Pancreas (tissue), 10 donors: ENCODE measurements around the gene SH3RF3. TPM values are rescaled to one million over a fixed set of nuclear protein-coding genes. Genes with fewer than 3 reads are reported as not detected.
A peak's percentile ranks its signal among the peaks of the same experiment; 100 is the strongest.

Experiments used
- ATAC-seq, 4 donors: fragments of 200-7000 bp; cut with Tn5 transposase; one replicate each; pipeline versions ENCODE4 v1.8.0 to v1.9.1; 2020; ENCODE audit warnings: mild to moderate bottlenecking in 4 of 4, moderate library complexity in 4 of 4
- DNase-seq, 6 donors: peaks; one replicate each; pipeline ENCODE4 v3.0.0-alpha.2; 2020
- FAIRE-seq: peaks from 2 replicates; lab custom pipeline; 2012; peaks lifted over from hg19 to GRCh38; lab: Jason Lieb, UNC
- H3K27ac ChIP-seq, 4 donors: fragments of 200-600 bp; sonication (generic); 1 replicate in 3 of 4; 2 replicates in 1 of 4; pipeline versions ENCODE4 v1.5.0 to v1.8.0; 2020
- H3K27me3 ChIP-seq, 4 donors: fragments of 200-600 bp; one replicate each; pipeline ENCODE4 v1.8.0; 2021
- H3K36me3 ChIP-seq, 3 donors: fragments of 200-600 bp; sonication (generic) in 1 of 3; one replicate each; pipeline versions ENCODE4 v1.5.0 to v1.8.0; 2020 to 2021
- H3K4me1 ChIP-seq, 3 donors: fragments of 200-600 bp; one replicate each; pipeline ENCODE4 v1.8.0; 2021
- H3K4me3 ChIP-seq, 4 donors: fragments of 200-600 bp; sonication (generic) in 2 of 4; one replicate each; pipeline versions ENCODE4 v1.5.0 to v1.8.0; 2020 to 2021
- H3K9me3 ChIP-seq, 4 donors: fragments of 200-600 bp; one replicate each; pipeline ENCODE4 v1.8.0; 2021
- CTCF ChIP-seq, 4 donors: fragments of 200-600 bp; sonication (generic) in 3 of 4; IDR thresholded peaks; one replicate each; pipeline versions ENCODE4 v1.5.0 to v1.8.0; 2021; ENCODE audit warnings: antibody characterized with exemption in 4 of 4
- WGBS, 2 donors: extraction: QIAGEN DNeasy Blood & Tissue Kit; methylation state at CpG; one replicate each; pipeline ENCODE4 v1.1.7; 2013; 5-methylcytosine and 5-hydroxymethylcytosine counted together
- intact Hi-C, 3 donors: fragments of 100-400 bp; cut with DNase I; formaldehyde crosslinking; loops; one replicate each; pipeline versions ENCODE4 v1.11.1 to v1.14.2; 2022
- polyA plus RNA-seq, 2 donors: library from polyadenylated mRNA; stranded (reverse); fragments of 200-250 nt; gene quantifications; one replicate each; pipeline ENCODE4 v1.2.3, GENCODE V29; 2013
- total RNA-seq, 6 donors: library from RNA; stranded (reverse); fragmentation: NEBNext Ultra II Directional in 4 of 6; extraction: Animal tissue kit (Norgen Biotek cat#: 25700) in 4 of 6; gene quantifications; one replicate each; pipeline versions ENCODE4 v1.2.1 to v1.2.4, GENCODE V29; 2021 to 2023
- donor health status: healthy with polysubstance abuse.
- donor health status: DM: no; HTN: no; CAD: no; lungs with moderate emphysema.
- donor health status: DM: no; HTN: no; CAD: no.
- donor health status: control.
- donor health status: control.
- donor health status: Bipolar disorder and iron deficiency.
- donor health status: DM: yes; HTN: yes; CAD: no.
- donor health status: DM: no; HTN: no; CAD: no.
- donor health status: DM: no; HTN: no; CAD: no.
- donor health status: DM: yes; HTN: yes; CAD: no.

Gene SH3RF3
- total and polyA plus RNA-seq, 8 donors = 1.1 to 3.5 (median 1.8) TPM

GRCh38 chr2:109180786-109181185 is 51.8 kb downstream of the SH3RF3 start:
- no peak for DNase-seq
- Histone ChIP-seq H3K27me3 (no peaks in the 10 kb centered on the region), H3K9me3 (no peaks in the 10 kb centered on the region), H3K36me3 (no peaks in the 10 kb centered on the region), H3K4me1 (peaks cover 0 to under 1% (median 0%) of the 10 kb centered on the region in 3 donors), H3K27ac (no peak overlapping the region), H3K4me3 (no peak overlapping the region)
- intact Hi-C loops = no loop called here
- no peak for FAIRE-seq
- no peak for ATAC-seq
- WGBS, 2 donors = 74 to 79% methylated on average over 3 of the region's 3 CpGs
- no peak for TF ChIP-seq CTCF (IDR thresholded peaks at IDR 0.05)

GRCh38 chr2:109182426-109182825 is 53.4 kb downstream of the SH3RF3 start:
- ATAC-seq (no peak), DNase-seq (no peak), FAIRE-seq (no peak)
- H3K4me3 ChIP-seq = no peak overlapping the region
- intact Hi-C loops = no loop called here
- H3K4me1 ChIP-seq = peaks cover 0 to 6% (median 0%) of the 10 kb centered on the region in 3 donors
- no peaks in the 10 kb centered on the region for H3K9me3 ChIP-seq
- no peak for TF ChIP-seq CTCF (IDR thresholded peaks at IDR 0.05)
- 96 to 100% methylated on average over 2 of the region's 2 CpGs for WGBS, 2 donors
- no peaks in the 10 kb centered on the region for H3K36me3 ChIP-seq
- H3K27ac ChIP-seq = no peak overlapping the region
- H3K27me3 ChIP-seq = no peaks in the 10 kb centered on the region

- FAIRE-seq (no peak), ATAC-seq (no peak), DNase-seq (no peak)
- Histone ChIP-seq H3K27me3 (no peaks in the 10 kb centered on the region), H3K4me1 (peaks cover 0 to 6% (median 0%) of the 10 kb centered on the region in 3 donors), H3K27ac (no peak overlapping the region), H3K4me3 (no peak overlapping the region), H3K36me3 (no peaks in the 10 kb centered on the region), H3K9me3 (no peaks in the 10 kb centered on the region)
- intact Hi-C loops = no loop called here
- no peak for TF ChIP-seq CTCF (IDR thresholded peaks at IDR 0.05)
- WGBS, 2 donors = 77 to 88% methylated on average over 4 of the region's 4 CpGs
These were observed 54.9 kb downstream of the SH3RF3 start for GRCh38 chr2:109183871-109184270.

- Histone ChIP-seq H3K36me3 (no peaks in the 10 kb centered on the region), H3K27me3 (no peaks in the 10 kb centered on the region), H3K4me3 (no peak overlapping the region), H3K27ac (no peak overlapping the region), H3K4me1 (peaks cover 0 to 6% (median 0%) of the 10 kb centered on the region in 3 donors), H3K9me3 (no peaks in the 10 kb centered on the region)
- 88 to 90% methylated on average over 3 of the region's 3 CpGs for WGBS, 2 donors
- no peak for TF ChIP-seq CTCF (IDR thresholded peaks at IDR 0.05)
- intact Hi-C loops = no loop called here
- DNase-seq = no peak
- no peak for FAIRE-seq
- ATAC-seq = no peak
These were observed 55.4 kb downstream of the SH3RF3 start for GRCh38 chr2:109184368-109184767.

GRCh38 chr2:109185338-109185737 is 56.3 kb downstream of the SH3RF3 start:
- Histone ChIP-seq H3K36me3 (no peaks in the 10 kb centered on the region), H3K9me3 (no peaks in the 10 kb centered on the region), H3K27me3 (no peaks in the 10 kb centered on the region), H3K4me1 (peaks cover 0 to 6% (median 0%) of the 10 kb centered on the region in 3 donors), H3K27ac (peak overlapping the region in 2 of 4 donors; percentile 51 to 57), H3K4me3 (no peak overlapping the region)
- WGBS, 2 donors = 34 to 38% methylated on average over 4 of the region's 4 CpGs
- DNase-seq = peak in 1 of 6 donors; percentile 27
- peak; percentile 9 to 76 (median 71) for ATAC-seq
- no peak for FAIRE-seq
- no peak for TF ChIP-seq CTCF (IDR thresholded peaks at IDR 0.05)
- intact Hi-C loops = no loop called here
